ENCODE data around the gene FOXP3.

FOXP3 gene

DNA sequence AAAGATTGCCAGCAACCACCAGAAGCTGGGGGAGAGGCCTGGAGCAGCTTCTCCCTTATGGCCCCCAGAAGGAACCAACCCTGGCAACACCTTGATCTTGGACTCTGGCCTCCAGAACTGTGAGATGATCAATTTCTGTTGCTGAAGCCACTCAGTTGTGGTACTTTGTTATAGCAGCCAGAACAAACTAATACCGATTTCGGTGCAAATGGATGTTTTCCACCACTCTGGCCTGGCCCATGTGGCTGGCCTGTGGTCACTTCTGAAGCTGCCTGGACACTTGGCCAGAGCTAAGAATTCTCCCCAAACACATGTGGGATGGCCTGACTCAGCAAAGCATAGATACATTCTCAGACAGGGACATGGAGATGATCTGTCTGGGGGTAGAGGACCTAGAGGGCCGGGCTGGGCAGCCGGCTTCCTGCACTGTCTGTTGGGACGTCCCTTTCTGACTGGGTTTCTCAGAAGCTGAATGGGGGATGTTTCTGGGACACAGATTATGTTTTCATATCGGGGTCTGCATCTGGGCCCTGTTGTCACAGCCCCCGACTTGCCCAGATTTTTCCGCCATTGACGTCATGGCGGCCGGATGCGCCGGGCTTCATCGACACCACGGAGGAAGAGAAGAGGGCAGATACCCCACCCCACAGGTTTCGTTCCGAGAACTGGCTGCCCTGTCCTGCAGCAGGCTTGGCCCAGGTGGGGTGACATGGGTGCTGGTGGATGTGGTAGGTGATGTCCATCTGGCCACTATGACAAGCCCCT lies 4.1 kb downstream of the FOXP3 start:
- Histone ChIP-seq H3K9me3 (ENCODE audit: control insufficient read depth in 2 of 2, low read length in 2 of 2) (no peaks in the 10 kb centered on the region), H3K27ac (ENCODE audit: low read length) (no peak overlapping the region), H3K4me1 (ENCODE audit: control insufficient read depth, insufficient read depth, low read length) (no peaks in the 10 kb centered on the region), H3K4me3 (ENCODE audit: low read length in 2 of 2) (no peak overlapping the region), H3K9ac (ENCODE audit: low read length in 2 of 2) (no peak overlapping the region), H3K36me3 (ENCODE audit: control insufficient read depth in 2 of 2, insufficient read depth in 2 of 2, low read length in 2 of 2) (no peaks in the 10 kb centered on the region), H3K27me3 (ENCODE audit: control insufficient read depth in 1 of 2, insufficient read depth in 2 of 2, low read length in 2 of 2) (peaks cover 0 to 11% of the 10 kb centered on the region in 2 donors)

DNA sequence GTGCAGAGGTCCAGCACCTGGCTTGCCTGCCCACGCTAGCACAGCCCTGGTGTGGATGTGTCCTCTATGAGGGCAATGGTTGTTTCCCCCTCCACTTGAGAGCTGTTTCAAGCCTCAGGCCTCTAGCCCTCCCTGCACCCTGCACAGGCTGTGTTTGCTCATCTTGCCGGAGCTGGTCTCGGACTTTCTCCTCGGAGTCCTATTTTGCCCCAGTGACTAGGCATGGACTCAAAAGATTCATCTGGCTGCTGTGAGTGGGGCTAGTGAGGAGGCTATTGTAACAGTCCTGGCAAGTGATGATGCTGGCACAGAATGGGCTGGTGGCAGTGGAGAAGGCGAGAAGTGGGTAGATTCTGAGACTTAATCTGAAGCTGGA lies 5.8 kb downstream of the FOXP3 start:
- no peak overlapping the region for H3K9ac ChIP-seq (ENCODE audit: low read length in 2 of 2)
- no peak overlapping the region for H3K27ac ChIP-seq (ENCODE audit: low read length)
- no peaks in the 10 kb centered on the region for H3K9me3 ChIP-seq (ENCODE audit: control insufficient read depth in 2 of 2, low read length in 2 of 2)
- peaks cover 0 to 11% of the 10 kb centered on the region in 2 donors for H3K27me3 ChIP-seq (ENCODE audit: control insufficient read depth in 1 of 2, insufficient read depth in 2 of 2, low read length in 2 of 2)
- no peaks in the 10 kb centered on the region for H3K4me1 ChIP-seq (ENCODE audit: control insufficient read depth, insufficient read depth, low read length)
- H3K4me3 ChIP-seq (ENCODE audit: low read length in 2 of 2): no peak overlapping the region
- H3K36me3 ChIP-seq (ENCODE audit: control insufficient read depth in 2 of 2, insufficient read depth in 2 of 2, low read length in 2 of 2): no peaks in the 10 kb centered on the region

DNA sequence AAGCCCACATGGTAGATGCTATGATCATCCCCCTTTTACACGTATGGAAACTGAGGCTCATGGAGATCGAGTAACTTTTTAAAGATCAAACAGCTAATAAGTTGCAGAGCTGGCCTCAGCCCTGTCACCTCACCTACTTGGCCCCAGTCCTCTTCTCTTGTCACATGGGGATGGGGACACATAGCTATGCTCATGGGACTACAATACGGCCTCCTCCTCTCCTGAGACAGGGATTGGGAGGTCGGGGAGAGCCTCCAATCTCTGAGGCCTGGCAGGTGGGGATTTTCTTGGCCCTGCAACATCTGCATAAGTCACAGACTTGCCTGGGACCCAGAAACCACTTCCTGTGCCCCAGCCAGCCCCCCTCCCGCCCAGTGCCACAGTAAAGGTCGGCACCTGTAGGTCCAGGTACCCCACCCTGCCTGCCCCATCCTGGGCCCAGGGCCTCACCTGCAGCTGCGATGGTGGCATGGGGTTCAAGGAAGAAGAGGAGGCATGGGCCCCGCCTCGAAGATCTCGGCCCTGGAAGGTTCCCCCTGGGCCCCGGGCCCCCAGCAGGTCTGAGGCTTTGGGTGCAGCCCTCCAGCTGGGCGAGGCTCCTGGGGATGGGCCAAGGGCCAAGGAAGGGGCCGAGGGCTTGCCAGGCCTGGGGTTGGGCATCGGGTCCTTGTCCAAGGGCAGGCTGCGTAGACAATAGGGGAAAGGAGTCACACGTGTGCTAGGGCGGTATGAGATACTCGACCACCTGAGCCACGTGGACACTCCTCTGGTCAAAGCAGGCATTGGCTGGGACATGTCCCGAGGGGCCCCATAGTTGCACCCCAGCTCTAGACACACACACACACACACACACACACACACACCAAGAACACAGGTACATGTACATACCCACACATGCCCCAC lies 6.4 kb downstream of the FOXP3 start:
- Histone ChIP-seq H3K9me3 (ENCODE audit: control insufficient read depth in 2 of 2, low read length in 2 of 2) (no peaks in the 10 kb centered on the region), H3K36me3 (ENCODE audit: control insufficient read depth in 2 of 2, insufficient read depth in 2 of 2, low read length in 2 of 2) (no peaks in the 10 kb centered on the region), H3K9ac (ENCODE audit: low read length in 2 of 2) (no peak overlapping the region), H3K4me1 (ENCODE audit: control insufficient read depth, insufficient read depth, low read length) (no peaks in the 10 kb centered on the region), H3K27ac (ENCODE audit: low read length) (no peak overlapping the region), H3K4me3 (ENCODE audit: low read length in 2 of 2) (no peak overlapping the region), H3K27me3 (ENCODE audit: control insufficient read depth in 1 of 2, insufficient read depth in 2 of 2, low read length in 2 of 2) (peaks cover 0 to 11% of the 10 kb centered on the region in 2 donors)

DNA sequence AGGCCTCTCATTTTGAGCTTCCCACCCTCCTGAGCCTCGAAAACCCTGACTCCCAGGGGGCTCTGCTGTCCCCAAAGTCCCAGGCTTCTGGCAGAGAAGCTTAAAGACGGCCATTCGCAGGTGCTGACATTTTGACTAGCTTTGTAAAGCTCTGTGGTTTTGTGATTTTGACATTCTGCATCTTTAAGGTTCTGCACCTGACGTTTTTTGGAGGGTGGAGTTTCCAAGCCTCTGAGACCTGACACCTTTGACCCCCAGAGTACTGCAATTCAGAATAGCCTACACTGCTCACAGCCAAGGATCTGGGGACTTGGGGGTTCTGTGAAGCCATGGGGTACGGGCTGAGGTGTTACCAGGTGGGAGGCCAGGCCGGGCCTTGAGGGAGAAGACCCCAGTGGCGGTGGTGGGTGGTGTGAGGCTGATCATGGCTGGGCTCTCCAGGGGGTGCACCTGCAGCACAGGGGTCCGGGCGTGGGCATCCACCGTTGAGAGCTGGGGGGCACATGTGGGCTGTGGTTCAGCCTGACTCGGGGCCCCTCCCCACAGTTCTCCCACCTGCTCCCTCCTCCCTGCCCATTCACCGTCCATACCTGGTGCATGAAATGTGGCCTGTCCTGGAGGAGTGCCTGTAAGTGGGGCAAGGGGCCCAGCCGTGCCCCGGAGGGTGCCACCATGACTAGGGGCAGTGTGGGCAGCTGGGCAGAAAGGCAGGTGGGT lies 7.3 kb downstream of the FOXP3 start:
- Histone ChIP-seq H3K4me1 (ENCODE audit: control insufficient read depth, insufficient read depth, low read length) (no peaks in the 10 kb centered on the region), H3K27me3 (ENCODE audit: control insufficient read depth in 1 of 2, insufficient read depth in 2 of 2, low read length in 2 of 2) (peaks cover 0 to 13% of the 10 kb centered on the region in 2 donors), H3K27ac (ENCODE audit: low read length) (no peak overlapping the region), H3K9me3 (ENCODE audit: control insufficient read depth in 2 of 2, low read length in 2 of 2) (no peaks in the 10 kb centered on the region), H3K4me3 (ENCODE audit: low read length in 2 of 2) (no peak overlapping the region), H3K9ac (ENCODE audit: low read length in 2 of 2) (no peak overlapping the region), H3K36me3 (ENCODE audit: control insufficient read depth in 2 of 2, insufficient read depth in 2 of 2, low read length in 2 of 2) (no peaks in the 10 kb centered on the region)

DNA sequence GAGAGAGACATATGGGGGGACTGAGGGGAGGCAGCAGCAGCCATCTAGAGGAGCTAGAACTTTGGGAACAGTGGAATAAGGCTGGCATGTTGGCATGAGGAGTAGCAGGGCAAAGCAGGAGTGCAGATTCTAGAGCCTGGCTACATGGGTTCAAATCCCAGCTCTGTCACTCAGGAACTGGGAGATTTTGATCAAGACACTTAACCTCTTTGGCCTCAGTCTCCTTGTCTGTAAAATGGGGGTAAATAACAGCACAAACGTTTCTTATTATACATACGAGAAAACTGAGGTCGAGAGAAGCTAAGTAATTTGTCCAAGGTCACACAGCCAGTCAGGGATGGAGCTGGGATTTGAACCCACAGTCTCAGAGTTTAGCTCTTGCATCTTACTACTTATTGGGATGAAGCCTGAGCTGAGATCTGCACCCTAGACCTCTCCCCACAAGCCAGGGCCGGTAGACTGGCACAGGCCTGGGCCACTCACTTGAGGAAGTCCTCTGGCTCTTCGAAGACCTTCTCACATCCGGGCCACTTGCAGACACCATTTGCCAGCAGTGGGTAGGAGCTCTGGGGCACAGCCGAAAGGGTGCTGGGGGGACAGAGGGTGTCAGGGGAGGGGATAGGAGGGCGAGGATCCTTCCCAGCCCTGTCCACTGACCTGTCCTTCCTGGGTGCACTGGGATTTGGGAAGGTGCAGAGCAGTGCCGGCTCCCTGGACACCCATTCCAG lies 8.1 kb downstream of the FOXP3 start:
- Histone ChIP-seq H3K9me3 (ENCODE audit: control insufficient read depth in 2 of 2, low read length in 2 of 2) (no peaks in the 10 kb centered on the region), H3K36me3 (ENCODE audit: control insufficient read depth in 2 of 2, insufficient read depth in 2 of 2, low read length in 2 of 2) (no peaks in the 10 kb centered on the region), H3K9ac (ENCODE audit: low read length in 2 of 2) (no peak overlapping the region), H3K4me3 (ENCODE audit: low read length in 2 of 2) (no peak overlapping the region), H3K4me1 (ENCODE audit: control insufficient read depth, insufficient read depth, low read length) (no peaks in the 10 kb centered on the region), H3K27ac (ENCODE audit: low read length) (no peak overlapping the region), H3K27me3 (ENCODE audit: control insufficient read depth in 1 of 2, insufficient read depth in 2 of 2, low read length in 2 of 2) (peaks cover 0 to 12% of the 10 kb centered on the region in 2 donors)

DNA sequence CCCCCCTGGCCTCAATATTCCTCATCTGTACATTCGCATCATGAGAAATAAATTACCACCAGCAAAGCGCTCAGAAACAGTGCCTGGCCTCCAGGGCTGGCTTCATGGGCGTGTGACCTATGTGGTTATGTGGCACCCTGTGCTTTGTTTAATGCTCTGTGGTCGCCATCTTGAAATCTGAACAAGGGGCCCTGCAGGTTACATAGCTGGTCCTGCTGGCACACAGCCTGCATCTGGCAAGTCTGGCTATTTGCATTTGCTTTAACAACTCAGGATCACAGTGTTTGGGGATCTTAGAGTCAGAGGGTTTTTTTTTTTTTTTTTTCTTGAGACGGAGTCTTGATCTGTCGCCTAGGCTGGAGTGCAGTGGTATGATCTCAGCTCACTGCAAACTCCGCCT lies 9.9 kb downstream of the FOXP3 start:
- H3K9ac ChIP-seq (ENCODE audit: low read length in 2 of 2): no peak overlapping the region
- H3K4me1 ChIP-seq (ENCODE audit: control insufficient read depth, insufficient read depth, low read length): no peaks in the 10 kb centered on the region
- H3K27ac ChIP-seq (ENCODE audit: low read length): no peak overlapping the region
- H3K27me3 ChIP-seq (ENCODE audit: control insufficient read depth in 1 of 2, insufficient read depth in 2 of 2, low read length in 2 of 2): peaks cover 0 to 8% of the 10 kb centered on the region in 2 donors
- no peaks in the 10 kb centered on the region for H3K36me3 ChIP-seq (ENCODE audit: control insufficient read depth in 2 of 2, insufficient read depth in 2 of 2, low read length in 2 of 2)
- no peaks in the 10 kb centered on the region for H3K9me3 ChIP-seq (ENCODE audit: control insufficient read depth in 2 of 2, low read length in 2 of 2)
- no peak overlapping the region for H3K4me3 ChIP-seq (ENCODE audit: low read length in 2 of 2)

DNA sequence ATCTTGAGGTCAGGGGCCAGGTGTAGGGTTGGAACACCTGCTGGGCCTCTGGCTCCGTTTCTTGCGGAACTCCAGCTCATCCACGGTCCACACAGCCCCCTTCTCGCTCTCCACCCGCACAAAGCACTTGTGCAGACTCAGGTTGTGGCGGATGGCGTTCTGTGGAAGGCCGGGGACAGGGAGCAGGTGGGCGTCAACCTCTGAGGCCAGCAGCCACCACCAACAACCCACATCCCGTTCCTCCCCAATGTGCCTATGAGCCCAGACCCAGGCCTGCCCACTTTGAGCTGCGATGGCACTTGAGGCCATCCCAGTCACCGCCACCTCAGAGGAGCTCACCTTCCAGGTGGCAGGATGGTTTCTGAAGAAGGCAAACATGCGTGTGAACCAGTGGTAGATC lies 13.2 kb downstream of the FOXP3 start:
- H3K9me3 ChIP-seq (ENCODE audit: control insufficient read depth in 2 of 2, low read length in 2 of 2): no peaks in the 10 kb centered on the region
- H3K27ac ChIP-seq (ENCODE audit: low read length): no peak overlapping the region
- no peak overlapping the region for H3K4me3 ChIP-seq (ENCODE audit: low read length in 2 of 2)
- H3K9ac ChIP-seq (ENCODE audit: low read length in 2 of 2): no peak overlapping the region
- H3K4me1 ChIP-seq (ENCODE audit: control insufficient read depth, insufficient read depth, low read length): no peaks in the 10 kb centered on the region
- H3K36me3 ChIP-seq (ENCODE audit: control insufficient read depth in 2 of 2, insufficient read depth in 2 of 2, low read length in 2 of 2): peaks cover 0 to 2% of the 10 kb centered on the region in 2 donors
- H3K27me3 ChIP-seq (ENCODE audit: control insufficient read depth in 1 of 2, insufficient read depth in 2 of 2, low read length in 2 of 2): peaks cover 0 to 5% of the 10 kb centered on the region in 2 donors

DNA sequence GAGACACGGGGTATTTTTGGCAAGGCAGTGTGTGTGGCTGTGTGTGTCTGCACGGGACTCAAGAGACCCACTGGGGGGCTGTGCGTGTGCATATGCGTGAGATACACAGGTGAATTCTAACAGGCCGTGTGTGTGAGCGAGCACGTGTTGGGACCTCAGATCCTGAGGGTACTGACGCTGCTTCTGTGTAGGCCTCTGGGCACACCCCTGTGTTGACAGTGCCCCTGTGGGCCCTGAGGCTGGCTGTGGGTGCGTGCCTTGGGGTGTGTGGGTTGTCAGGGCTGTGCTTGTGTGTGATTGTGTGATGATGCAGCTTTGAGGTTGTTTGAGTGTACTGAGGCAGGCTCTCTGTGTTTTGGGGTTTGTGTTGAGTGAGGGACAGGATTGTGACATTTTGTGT lies 13.9 kb downstream of the FOXP3 start:
- Histone ChIP-seq H3K9ac (ENCODE audit: low read length in 2 of 2) (no peak overlapping the region), H3K4me3 (ENCODE audit: low read length in 2 of 2) (no peak overlapping the region), H3K4me1 (ENCODE audit: control insufficient read depth, insufficient read depth, low read length) (no peaks in the 10 kb centered on the region), H3K27ac (ENCODE audit: low read length) (no peak overlapping the region), H3K36me3 (ENCODE audit: control insufficient read depth in 2 of 2, insufficient read depth in 2 of 2, low read length in 2 of 2) (peaks cover 0 to 4% of the 10 kb centered on the region in 2 donors), H3K9me3 (ENCODE audit: control insufficient read depth in 2 of 2, low read length in 2 of 2) (no peaks in the 10 kb centered on the region), H3K27me3 (ENCODE audit: control insufficient read depth in 1 of 2, insufficient read depth in 2 of 2, low read length in 2 of 2) (peaks cover 0 to 5% of the 10 kb centered on the region in 2 donors)

DNA sequence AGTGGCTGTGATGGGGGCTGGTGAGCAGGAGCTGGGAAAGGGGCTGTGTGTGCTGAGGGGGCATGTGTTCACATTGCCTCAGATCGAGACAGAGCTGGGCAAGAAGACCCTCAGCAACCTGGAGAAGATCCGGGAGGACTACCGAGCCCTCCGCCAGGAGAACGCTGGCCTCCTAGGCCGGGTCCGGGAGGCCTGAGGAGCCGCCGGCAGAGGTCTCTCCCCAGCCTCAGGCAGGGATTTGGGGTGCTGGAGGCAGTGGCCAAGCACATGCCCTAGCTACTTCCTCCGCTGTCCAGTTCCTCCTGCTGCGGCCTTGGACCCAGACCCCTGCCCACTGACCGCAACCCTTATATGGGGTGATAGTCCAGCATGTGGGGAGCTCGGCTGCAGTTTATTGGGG lies 14.4 kb downstream of the FOXP3 start:
- peaks cover 0 to 4% of the 10 kb centered on the region in 2 donors for H3K36me3 ChIP-seq (ENCODE audit: control insufficient read depth in 2 of 2, insufficient read depth in 2 of 2, low read length in 2 of 2)
- no peak overlapping the region for H3K27ac ChIP-seq (ENCODE audit: low read length)
- no peaks in the 10 kb centered on the region for H3K9me3 ChIP-seq (ENCODE audit: control insufficient read depth in 2 of 2, low read length in 2 of 2)
- H3K4me1 ChIP-seq (ENCODE audit: control insufficient read depth, insufficient read depth, low read length): no peaks in the 10 kb centered on the region
- H3K27me3 ChIP-seq (ENCODE audit: control insufficient read depth in 1 of 2, insufficient read depth in 2 of 2, low read length in 2 of 2): peaks cover 0 to 5% of the 10 kb centered on the region in 2 donors
- no peak overlapping the region for H3K4me3 ChIP-seq (ENCODE audit: low read length in 2 of 2)
- no peak overlapping the region for H3K9ac ChIP-seq (ENCODE audit: low read length in 2 of 2)

DNA sequence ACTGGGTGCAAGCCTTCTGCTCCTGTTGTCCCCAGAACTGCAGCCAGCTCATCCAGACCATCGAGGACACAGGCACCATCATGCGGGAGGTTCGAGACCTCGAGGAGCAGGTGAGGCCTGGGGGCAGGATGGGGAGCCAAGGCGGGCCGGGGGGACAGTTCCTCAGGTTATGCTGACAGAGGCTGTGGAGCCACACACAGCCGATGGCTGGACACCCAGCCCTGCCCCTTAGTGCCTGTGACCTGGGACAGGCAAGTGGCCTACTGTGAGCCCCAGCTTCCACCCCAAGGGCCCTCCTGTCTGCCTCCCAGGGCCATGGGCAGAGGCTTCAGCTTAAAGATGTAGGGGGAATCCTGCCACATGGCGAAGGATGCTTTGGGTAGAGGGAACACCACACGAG lies 14.9 kb downstream of the FOXP3 start:
- H3K4me1 ChIP-seq (ENCODE audit: control insufficient read depth, insufficient read depth, low read length): no peaks in the 10 kb centered on the region
- peaks cover 0 to 7% of the 10 kb centered on the region in 2 donors for H3K36me3 ChIP-seq (ENCODE audit: control insufficient read depth in 2 of 2, insufficient read depth in 2 of 2, low read length in 2 of 2)
- no peak overlapping the region for H3K4me3 ChIP-seq (ENCODE audit: low read length in 2 of 2)
- H3K27me3 ChIP-seq (ENCODE audit: control insufficient read depth in 1 of 2, insufficient read depth in 2 of 2, low read length in 2 of 2): peaks cover 0 to 5% of the 10 kb centered on the region in 2 donors
- H3K9me3 ChIP-seq (ENCODE audit: control insufficient read depth in 2 of 2, low read length in 2 of 2): no peaks in the 10 kb centered on the region
- H3K9ac ChIP-seq (ENCODE audit: low read length in 2 of 2): no peak overlapping the region
- no peak overlapping the region for H3K27ac ChIP-seq (ENCODE audit: low read length)

Measured in stomach smooth muscle (tissue), 2 donors.